IPS-18c (cell line): ENCODE data around the gene IGHMBP2.
A peak's percentile ranks its signal among the peaks of the same experiment; 100 is the strongest.
"Not testable (repeated sequence)": the region's sequence is repeated elsewhere in the genome, so short reads cannot be mapped to it uniquely, and the experiment has no call there.

Experiments used
- H3K4me3 ChIP-seq: 2 replicates; pipeline ENCODE4 v1.7.0; 2013; ENCODE audit warnings: low read depth, mild to moderate bottlenecking, low read length, moderate library complexity; ENCODE audit not compliant: insufficient read depth
- H3K9me3 ChIP-seq: one replicate; pipeline ENCODE4 v1.6.1; 2013; ENCODE audit warnings: mild to moderate bottlenecking, low read length, moderate library complexity; ENCODE audit not compliant: control insufficient read depth, insufficient read depth

IGHMBP2 gene

DNA sequence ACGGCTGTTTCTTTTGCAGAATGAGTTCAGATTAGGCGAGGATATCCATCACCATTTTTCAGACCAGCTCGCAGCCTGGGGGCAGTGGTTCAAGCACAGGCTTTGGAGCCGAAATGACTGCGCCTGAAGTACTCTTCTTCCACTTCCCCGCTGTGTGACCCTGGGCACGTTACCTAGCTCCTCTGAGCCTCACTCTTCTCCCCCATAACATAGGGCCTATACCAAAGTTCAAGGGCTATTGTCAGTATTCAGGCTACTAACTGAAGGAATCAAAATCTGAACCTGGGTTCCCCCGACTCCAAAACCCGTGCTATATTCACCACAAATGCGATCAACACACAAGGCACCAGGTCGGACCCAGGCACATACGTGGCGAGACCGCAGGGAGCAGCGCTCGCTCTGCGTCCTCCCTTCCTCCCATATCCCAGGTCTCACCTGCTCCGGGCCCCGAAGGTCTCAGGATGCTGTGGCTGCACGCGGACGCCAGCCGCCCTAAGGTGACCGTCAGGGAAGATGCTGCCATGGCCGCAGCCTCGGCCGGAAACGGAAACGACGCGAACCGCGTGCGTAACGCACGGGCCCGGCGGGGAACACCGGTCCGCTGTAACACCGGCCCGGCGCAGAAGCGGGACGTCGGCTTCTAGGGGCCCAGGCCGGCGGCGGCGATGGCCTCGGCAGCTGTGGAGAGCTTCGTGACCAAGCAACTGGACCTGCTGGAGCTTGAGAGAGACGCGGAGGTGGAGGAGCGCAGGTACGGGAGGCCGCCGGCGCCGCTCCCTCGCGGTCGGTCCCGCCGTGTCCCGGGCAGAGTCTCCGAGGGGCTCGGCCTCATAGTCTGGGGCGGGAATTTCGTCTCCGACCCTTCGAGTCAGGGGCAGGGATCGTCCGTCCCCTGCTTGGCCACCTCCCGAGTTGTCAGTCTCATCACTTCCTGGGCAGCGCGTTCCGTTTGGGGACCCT, at the start of gene IGHMBP2, which contains the start of gene MRPL21:
IGHMBP2 (plus strand) TSS at position 604 of the 960 bp plus-strand sequence; CDS start at position 666, 62 bp downstream.
MRPL21 (minus strand) TSS at position 545 of the 960 bp plus-strand sequence; CDS start at position 523, 22 bp downstream.
- peak within 1 kb of the TSS; percentile 88 for H3K4me3 ChIP-seq
- peaks cover 3% of the 10 kb centered on the region for H3K9me3 ChIP-seq

DNA sequence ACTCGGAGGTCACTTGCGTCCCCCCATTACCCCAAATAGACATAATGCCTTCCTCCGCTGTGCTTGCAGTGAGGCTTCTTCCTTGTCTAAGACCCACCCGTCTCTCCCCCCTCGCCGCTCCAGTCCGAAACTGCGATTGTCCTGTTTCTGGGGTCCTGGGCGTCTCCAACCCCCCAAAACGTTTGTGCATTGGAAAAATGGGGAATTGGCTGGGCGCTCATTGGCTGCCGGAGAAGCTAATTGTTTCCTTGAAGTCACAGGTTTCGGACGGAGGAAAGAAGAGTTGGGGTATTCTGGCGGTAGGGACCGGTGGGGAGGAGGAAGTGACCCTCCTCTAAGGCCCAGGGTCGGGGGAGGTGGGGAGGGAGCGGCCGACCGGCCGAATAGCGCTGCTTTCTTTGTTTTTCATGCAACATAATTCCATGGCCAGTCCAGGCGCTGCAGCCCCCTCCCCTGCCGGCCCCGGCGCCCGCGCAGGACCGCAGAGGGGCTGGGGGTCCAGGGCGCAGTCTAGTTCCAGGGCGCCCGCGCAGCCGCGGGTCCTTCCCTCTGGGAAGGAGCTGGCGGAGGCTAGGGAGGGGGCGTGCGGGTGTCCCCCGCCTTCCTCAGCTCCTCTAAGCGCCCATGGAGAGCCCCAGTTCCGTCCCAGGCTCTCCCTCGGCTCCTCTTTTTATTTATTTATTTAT, 49.3 kb upstream of the IGHMBP2 start:
- Histone ChIP-seq H3K9me3 (no peaks in the 10 kb centered on the region), H3K4me3 (peak overlapping the region; percentile 70)

DNA sequence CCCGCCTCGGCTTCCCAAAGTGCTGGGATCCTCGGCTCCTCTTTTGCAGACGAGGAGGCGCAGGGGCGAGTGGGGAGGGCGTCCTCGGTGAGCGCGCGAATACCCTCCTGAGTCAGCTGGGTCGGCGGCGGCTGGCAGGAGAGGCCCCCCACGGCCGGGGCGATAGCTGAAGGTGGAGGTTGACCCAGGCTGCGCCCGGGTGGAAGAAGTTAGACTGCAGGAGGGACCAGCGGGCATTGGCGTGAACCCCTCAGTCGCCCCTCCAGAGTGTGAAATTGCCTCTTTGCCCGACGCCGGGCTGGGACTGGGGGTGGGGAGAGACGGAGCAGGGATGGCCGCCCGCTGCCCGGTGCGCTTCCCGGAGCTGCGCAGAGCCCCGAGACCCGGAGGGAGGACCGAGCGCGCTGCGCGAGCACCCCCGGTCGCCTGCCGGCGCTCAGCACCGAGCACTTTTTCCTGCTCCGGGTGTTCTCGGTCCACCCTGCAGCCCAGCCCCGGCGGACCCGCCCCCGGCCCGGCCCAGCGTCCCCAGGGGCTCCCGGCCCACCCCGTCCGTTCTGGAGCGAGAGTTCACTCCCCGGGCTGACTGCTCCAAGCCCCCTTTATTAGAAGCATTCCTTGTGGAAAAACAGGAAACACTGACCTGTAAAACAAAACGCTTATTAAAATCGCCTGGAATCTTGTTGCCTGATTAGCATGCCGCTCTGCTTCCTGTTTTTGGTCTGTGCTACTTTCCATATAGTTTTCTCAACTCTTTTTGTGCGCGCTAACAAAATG, 48.3 kb upstream of the IGHMBP2 start:
- Histone ChIP-seq H3K4me3 (peak overlapping the region; percentile 70), H3K9me3 (no peaks in the 10 kb centered on the region)

DNA sequence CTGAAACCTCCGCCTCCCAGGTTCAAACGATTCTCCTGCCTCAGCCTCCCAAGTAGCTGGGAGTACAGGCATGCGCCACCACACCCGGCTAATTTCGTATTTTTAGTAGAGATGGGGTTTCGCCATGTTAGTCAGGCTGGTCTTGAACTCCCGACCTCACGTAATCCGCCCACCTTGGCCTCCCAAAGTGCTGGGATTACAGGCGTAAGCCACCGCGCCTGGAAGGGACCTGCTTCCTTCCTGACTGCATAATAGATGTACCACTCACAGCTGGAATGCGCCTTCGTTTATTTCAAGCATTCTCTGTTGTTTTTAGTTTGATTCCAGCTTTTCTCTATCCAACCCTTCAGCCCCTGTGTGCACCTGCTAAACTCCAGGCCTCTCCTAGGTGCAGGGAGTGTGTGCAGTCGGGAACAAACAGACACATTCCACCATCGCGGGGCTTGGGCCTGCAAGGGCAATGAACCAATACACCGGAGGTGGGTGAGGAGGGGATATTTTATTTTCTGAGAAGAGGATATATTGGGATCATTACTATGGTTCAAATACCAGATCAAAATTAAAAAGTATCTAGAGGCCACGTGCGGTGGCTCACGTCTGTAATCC, 47.2 kb upstream of the IGHMBP2 start:
- not testable (repeated sequence) for H3K9me3 ChIP-seq, H3K4me3 ChIP-seq

DNA sequence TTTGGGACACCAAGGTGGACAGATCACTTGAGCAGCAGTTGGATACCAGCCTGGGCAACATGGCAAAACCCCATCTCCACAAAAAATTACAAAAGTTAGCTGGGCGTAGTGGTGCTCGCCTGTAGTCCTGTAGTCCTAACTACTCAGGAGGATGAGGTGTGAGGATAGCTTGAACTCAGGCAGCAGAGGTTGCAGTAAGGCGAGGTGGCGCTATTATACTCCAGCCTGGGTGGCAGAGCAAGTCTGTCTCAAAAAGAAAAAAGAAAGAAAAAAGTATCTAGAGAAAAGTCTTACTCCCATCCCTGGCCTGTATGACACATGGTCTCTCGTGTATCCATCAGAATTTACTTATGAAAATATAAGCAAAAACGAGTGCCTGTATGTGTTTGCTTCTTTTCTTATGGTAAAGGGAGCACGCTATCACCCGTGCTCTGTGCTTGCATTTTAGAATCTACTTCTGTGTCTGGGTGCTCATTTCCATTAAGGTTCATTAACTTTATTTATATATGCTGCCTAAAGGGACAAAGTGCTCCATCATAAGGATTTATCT, 46.6 kb upstream of the IGHMBP2 start:
- Histone ChIP-seq H3K9me3 (no peaks in the 10 kb centered on the region), H3K4me3 (no peak overlapping the region)

DNA sequence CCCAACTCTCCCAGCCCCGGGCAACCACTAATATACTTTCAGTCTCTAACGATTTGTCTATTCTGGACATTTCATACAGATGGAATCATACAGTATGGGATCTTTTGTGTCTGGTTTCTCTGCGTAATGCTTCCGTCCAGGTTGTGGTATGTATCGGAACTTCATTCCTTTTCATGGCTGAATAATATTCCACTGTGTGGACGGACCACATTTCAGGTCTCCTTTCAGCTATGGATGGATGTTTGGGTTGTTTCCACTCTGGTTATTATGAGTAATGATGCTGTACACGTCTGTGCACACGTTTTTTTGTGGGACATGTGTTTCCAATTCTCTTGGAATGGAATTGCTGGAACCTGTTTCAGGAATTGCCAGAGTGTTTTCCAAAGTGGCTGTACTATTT, 44.6 kb upstream of the IGHMBP2 start:
- Histone ChIP-seq H3K9me3 (no peaks in the 10 kb centered on the region), H3K4me3 (no peak overlapping the region)

DNA sequence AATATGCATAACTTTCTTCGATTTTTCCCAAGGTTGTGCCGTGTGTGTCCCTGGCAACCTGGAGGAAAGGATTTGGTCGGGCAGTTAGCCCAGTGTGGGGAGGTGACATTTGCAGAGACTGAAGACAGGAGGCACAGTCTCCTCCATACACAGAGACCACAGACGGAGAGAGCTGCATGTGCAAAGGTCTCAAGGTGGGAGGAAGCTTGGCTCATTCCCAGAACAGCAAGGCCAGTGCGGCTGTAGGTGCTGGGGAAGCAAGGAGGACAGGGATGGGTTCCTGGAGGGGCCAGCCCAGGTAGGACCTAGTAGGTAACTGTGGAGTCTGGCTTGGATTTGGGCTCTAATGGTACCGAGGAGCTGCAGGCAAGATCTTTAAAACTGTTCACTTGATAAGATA, 41.3 kb upstream of the IGHMBP2 start:
- Histone ChIP-seq H3K4me3 (no peak overlapping the region), H3K9me3 (no peaks in the 10 kb centered on the region)

DNA sequence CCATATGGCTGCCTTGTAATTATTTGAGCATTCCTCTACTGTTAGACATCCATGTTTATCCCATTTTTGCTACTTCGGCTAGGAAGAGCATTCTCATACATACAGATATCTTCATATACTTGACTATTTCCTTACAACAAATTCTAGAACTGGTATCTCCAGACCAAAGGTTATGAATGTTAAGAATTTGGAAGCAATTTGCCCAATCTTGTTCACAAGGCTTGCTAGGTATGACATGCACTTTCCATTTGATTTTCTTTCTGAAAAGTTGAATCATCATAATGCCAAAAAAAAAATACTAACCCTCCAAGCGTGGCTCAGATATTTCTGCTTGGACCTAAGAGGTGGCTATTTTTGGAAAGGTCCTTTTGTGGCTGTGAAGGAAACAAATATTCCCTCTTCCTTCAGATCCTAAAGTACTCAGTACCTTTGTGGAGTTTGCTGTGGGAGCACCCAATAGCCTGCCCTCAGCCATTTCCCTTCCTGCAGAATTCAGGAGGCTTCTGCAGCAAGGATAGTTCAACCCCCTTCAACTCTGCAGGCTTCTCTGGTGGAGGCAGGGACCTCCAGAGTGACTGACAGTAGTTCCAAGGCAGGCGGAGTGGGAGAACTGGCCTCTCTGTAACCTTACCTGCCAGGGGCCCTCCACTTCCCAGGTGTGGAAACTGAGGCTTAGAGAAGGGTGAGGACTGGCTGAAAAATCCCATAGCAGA, 40.0 kb upstream of the IGHMBP2 start:
- no peak overlapping the region for H3K4me3 ChIP-seq
- no peaks in the 10 kb centered on the region for H3K9me3 ChIP-seq

DNA sequence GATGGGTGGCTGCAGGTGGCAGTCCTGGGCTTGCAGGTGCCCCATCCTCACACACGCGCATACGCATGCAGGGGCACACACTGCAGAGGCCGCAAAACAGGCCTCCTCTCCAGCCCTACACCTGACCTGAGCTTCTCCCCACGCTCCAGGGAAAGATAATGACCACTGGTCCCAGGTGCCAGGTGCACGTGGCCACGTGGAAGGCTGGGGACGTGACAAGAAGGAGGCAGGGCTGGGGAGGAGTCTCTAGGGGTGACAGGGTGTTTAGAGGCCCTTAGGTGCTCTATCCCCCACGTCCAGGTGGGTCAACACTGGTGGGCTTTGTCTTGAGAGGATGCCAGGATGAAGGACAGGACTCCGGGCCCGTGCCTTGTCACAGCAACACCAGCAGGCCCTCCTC, 38.5 kb upstream of the IGHMBP2 start:
- Histone ChIP-seq H3K9me3 (no peaks in the 10 kb centered on the region), H3K4me3 (no peak overlapping the region)

DNA sequence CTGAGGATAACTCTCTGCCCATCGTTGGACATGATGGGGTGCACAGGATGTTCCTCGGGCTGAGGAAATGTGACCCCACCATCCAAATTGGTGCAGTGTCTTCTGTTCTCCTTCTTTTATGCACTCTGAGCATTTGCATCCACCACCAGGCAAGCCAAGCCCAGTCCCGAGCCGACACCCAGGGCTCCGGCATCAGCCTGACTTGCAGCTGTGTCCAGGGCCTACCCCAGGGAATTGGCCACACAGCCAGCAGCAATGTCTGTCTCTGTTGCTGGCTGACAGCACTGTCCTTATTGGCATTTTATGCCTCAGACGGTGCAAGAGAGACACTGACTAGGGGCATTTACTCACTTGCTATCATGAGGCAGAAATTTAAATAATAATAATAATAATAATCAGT, 36.6 kb upstream of the IGHMBP2 start:
- H3K9me3 ChIP-seq, result no peaks in the 10 kb centered on the region
- H3K4me3 ChIP-seq, result no peak overlapping the region

DNA sequence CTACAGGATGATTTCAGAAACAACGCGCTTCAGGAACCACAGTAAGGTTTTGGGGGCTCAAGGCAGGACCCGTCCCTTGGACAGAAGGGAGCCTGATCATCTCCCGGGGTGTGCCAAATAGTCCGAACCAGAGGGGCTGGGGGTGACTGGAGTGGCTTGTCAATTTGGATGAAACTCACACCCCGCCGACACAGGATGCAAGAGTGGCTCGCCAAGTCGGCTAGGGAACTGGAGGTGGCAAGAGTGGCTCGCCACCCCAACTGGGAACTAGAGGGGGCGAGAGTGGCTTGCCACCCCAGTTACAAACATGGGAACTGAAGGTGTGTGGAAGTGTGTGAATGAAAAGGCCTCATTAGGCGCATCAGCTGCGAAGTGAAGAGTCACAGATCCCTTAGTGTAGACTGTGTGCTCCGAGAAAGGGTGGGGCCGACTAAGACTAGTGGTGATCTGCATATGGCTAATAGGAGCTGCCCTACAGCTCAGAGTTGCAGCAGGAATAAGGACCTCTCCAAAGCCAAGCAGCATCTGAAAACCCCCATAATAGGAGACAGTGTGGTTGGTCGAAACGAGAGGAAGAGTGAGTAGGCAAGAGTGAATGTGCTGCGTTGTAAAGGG, 35.4 kb upstream of the IGHMBP2 start:
- Histone ChIP-seq H3K9me3 (no peaks in the 10 kb centered on the region), H3K4me3 (no peak overlapping the region)

DNA sequence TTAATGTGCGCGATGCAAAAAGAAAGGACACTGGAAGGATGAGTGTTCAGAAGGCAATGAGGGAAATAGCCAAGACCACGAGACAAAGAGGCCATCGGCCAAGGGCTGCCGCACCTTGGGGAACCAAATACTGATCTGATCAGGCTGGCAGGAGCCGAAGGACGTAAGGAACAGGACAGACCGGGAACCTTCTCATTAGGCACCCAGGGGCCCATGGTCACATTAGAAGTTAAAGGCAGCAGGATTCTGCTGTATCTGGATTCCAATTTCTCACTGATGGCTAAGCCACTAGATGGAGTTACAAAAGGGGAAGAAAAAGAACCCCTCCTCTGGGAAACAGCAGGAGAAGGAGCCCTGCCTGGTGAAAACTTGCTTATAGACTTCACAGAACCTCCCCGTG, 33.2 kb upstream of the IGHMBP2 start:
- no peak overlapping the region for H3K4me3 ChIP-seq

DNA sequence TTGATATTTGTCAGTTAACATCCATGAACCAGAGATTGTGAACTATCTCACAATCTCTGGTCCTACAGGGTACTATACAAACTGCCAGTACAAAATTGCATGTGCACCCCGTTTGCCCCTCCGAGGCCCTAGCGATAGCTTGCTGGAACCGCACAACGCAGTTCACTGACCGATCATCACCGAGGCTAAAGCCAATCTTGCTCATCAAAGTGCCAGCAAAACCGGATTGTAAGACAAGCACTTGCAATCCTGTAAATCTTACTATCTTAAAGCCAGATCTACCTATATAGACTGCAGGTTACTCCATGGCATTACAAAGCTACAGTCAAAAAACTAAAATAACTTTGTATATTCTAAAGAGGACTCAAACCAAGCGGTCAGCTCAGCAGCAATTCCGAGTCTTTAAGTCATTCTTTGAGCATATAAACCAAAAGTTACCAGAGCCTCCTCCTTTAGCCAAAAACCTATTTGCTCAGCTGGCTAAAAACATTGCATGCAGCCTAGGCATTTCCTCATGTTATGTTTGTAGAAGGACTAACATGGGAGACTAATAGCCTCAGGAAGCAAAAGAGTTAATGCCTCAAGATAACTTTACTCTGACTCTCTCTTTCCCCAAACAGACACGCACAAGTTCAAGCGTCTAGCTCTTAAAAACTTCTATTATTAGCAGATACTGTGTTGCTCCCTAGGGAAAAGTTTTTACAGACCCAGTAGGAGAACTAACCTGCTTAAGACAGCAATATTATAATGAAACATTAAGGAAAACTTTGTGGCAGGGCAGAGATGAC, 31.3 kb upstream of the IGHMBP2 start:
- Histone ChIP-seq H3K9me3 (no peaks in the 10 kb centered on the region), H3K4me3 (no peak overlapping the region)

More for the DNA sequence above, 33.2 kb upstream of the IGHMBP2 start:
- H3K9me3 ChIP-seq, result no peaks in the 10 kb centered on the region

DNA sequence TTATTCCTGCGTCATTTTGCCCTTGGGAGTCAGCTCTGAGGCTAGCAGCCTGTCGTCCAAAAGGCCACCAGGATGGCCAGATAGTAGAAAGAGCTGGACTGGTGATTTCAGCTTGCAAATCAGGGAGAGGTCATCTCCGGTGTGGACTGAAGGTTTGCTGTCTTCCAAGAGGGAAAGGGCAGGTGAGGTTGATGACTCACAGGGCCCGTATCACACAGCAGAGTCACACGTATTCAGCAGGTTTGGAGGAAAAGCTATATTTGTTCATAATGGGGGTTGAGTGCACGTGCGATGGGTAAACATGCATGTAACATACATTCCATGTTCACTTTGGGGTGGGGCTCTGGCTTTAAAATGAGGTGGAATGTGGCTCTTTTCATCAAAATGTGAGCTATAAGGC, 25.7 kb upstream of the IGHMBP2 start:
- Histone ChIP-seq H3K4me3 (no peak overlapping the region), H3K9me3 (no peaks in the 10 kb centered on the region)

DNA sequence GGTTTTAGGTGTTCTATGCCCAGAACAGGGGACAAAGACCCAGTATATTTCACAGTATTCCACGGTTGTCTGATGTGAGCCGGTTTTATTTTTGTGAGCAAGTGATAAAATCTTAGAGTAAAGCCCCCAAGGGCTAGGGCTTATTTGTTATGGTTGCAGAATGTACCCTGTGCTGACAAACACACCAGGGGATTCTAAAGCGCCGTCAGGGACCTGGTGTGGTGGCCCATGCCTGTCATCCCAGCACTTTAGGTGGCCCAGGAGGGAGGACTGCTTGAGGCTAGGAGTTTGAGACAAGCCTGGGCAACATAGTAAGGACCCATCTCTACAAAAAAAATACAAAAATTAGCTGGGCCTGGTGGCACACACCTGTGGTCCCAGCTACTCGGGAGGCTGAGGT, 22.8 kb upstream of the IGHMBP2 start:
- no peak overlapping the region for H3K4me3 ChIP-seq
- no peaks in the 10 kb centered on the region for H3K9me3 ChIP-seq
